GM21786 (cell line): Measurements from ENCODE around the gene MBNL2.
A peak's percentile ranks its signal among the peaks of the same experiment; 100 is the strongest.
"Not testable (repeated sequence)": the region's sequence is repeated elsewhere in the genome, so short reads cannot be mapped to it uniquely, and the experiment has no call there.

ENCODE experiments used
- ATAC-seq: cut with Tn5 transposase; IDR thresholded peaks from one replicate; pipeline ENCODE4 v1.9.1; 2021; ENCODE audit not compliant: unreplicated experiment

The MBNL2 gene

DNA sequence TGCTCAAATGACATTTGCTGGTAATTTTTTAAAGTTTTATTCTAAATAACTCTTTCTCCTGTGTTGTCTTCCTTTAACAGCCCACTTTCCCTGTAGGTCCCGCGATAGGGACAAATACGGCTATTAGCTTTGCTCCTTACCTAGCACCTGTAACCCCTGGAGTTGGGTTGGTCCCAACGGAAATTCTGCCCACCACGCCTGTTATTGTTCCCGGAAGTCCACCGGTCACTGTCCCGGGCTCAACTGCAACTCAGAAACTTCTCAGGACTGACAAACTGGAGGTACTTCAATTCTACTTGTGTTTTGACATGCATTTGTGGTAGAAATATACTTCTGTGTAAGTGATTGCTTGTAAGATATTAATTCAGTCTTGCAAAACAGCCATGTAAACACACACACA lies 120.8 kb downstream of the MBNL2 start:
- no peak for ATAC-seq

DNA sequence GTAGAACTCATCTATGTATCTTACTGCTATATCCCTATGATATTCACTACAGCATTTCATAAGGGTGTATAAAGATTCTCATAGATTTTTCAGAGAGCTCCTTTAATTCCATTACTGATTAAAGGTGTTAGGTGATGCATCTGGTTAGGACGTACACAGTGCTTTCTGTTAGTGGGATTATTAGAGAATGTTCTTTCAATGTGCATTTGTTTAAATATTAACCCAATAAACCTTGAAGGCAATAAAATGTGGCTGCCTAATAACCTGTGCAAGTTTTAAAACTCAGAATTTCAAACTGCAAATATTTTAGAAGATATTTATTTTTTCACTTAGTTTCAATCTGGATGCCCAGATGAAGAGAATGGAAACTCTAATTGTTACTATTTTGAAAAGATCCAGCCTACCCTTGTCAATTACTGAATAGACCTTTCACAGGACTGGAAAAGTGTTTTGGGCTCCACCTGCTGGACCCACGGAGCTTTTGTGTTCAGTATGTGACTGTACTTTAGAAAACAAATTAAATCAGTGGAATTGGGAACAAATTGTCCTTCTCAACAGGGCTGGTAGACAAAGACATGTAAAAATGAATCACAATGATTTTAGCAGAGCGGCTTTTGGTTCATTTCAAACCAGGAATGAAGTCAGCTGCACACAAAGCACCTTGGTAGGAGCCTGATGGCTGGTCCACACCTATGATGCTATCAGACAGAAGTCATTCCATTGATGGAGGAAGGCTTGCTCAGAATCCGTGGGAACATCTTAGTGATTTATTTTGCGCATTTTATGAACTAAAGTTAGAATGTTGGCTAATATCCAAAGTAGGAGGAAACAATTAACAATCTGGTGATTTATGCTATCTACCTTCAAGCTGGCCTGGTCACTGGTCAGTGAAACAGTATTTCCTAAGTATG lies 122.4 kb downstream of the MBNL2 start:
- ATAC-seq = peak; percentile 75

DNA sequence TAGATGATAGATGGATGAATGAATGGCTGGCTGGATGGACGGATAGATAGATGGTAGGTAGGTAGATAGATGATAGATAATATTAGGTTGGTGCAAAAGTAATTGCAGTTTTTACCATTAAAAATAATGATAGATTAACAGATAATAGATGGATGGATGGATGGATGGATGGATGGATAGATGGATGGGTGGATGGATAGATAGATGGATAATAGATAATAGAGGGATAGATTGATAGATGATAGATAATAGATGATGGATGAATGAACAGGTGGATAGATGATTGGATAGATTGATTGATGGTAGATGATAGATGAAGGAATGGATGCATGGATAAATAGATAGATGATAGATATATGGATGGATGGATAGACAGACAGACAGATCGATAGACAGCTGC lies 124.0 kb downstream of the MBNL2 start:
- ATAC-seq = no peak

DNA sequence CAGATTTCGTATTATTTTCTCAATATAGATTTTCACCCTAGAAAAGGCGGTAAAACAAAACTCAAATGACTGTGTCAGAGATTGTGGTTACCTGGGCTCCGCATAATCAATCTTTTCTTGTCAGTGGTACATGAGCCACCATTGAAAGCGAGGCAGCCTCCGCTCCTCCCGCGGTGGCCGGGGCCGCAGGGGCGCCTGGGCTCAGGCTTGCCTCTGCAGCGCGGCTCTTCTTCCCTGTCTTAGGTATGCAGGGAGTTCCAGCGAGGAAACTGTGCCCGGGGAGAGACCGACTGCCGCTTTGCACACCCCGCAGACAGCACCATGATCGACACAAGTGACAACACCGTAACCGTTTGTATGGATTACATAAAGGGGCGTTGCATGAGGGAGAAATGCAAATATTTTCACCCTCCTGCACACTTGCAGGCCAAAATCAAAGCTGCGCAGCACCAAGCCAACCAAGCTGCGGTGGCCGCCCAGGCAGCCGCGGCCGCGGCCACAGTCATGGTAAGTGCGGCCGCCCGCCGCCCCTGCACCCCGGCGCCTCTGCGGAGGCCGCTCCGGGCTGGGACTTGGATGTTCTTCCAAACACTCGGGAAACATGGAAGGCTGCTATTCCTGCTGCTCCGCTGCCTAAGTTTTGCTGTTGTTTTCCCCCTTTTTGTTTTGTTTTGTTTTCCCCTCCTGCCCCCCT lies 124.6 kb downstream of the MBNL2 start:
- ATAC-seq = no peak

DNA sequence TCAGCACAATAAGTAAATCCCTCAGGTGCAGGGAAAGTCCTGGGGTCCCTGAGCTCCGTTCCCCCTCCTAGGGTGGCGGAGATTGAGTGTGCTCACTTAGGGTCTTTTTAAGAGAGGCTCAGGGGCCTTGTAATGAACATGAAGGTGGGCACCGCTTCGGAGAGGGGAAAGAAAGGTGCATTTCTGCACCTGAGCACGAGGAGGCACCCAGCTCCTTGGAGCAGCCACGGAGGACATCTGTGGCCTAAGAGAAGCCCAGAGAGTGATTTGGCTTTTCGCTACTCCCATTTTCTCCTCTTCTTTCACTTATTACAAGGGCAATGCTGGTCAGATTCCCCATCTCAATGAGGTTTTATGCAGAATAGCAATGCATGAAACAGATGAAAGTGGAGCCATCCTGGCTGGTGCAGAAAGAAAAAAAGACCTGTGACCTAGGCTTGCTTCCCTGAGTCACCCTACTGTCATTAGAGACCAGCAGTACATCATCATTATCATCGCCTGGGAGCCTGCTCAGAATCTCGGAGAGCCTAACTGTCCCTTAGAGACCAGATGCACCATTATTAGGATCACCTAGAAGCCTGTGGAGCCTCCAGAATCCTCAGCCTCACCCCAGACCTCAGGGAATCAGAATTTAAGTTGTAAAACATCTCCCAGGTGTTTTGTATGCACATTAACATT lies 125.3 kb downstream of the MBNL2 start:
- no peak for ATAC-seq

DNA sequence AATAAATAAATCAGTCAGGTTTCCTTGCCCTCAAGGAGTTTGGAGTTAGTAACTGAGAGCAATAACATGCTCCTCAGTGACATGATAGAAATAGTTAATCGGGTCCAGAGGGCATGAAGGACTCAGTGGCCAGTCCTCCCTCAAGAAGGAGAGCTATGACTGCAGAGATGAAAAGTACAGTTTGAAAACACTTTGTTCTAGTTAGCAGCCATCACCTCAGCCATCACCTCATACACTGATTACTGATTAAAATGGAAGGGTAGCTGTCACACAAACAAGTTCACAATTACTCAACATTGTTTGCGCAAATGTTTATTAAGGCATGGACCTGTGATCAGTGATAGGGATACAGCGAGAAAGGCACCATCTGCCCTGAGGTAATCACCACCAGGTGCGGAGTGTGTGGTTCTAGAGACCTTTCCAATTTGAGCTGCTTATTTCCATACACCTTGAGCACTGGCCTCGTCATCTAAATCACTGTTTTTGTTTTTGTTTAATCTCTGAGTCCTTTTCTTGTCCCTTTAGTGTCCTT lies 126.5 kb downstream of the MBNL2 start:
- no peak for ATAC-seq

DNA sequence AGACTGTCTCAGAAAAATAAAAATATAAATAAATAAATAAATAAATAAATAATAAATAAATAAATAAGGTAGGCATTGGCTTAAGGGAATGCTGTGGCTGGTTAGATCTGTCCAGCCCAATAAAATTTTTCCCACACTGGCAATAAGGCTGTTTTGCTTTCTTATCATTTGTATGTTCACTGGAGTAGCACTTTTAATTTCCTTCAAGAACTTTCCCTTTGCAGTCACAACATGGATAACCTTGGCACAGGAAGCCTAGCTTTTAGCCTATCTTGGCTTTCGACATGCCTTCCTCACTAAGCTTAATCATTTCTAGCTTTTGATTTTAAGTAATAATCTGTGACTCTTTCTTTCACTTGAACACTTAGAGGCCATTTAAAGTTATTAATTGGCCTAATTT lies 129.9 kb downstream of the MBNL2 start:
- not testable (repeated sequence) for ATAC-seq

DNA sequence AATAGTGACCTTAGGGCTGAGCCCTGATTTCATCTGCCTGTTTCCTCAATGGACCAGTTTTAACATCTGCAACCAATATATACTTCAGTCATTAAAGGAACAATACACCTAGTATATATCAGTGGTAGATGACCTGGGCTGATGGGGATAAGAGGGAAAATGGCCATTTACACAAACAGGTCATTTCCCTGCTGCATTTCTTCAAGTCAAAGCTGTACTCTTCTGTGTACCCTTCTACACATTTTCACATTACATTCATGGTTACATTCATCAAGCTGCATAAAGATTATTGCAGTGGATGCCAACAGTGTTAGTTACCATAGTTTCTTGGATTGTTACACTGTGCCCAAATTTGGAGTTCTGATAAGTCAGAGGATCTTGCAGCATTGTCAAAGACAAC lies 130.7 kb downstream of the MBNL2 start:
- no peak for ATAC-seq

DNA sequence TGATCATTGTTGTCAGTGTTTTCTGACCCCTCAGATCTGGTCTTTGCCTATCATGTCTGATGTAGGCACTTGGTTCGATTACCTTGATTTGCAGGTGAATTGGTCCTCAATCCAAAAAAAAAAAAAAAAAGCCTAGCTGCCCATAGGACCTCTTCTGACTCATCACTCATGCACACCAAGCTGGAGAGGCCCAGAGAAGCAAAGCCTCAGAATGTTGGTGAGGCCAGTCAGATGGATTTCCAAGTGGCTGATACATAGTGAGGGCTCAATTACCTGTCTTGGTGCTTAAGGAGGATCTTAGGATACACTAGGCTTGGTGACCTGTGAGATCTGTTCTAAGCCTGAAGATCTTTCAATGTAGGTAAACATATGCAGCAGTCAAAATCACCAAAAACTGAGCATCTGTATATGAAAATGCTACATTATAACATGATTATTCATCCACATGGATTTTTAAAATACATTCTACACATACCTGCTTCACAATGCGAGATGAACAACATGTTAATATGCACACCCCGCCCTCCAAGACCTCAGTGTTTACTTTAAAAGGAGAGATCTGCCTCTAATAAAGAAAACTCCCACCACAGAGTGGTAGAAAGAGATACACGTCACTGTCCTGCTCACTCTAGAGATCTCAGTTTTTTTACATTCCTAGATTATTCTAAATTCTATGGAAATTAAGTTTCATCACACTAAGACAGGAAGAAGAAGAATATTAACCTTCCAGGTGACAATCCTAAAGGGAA lies 132.0 kb downstream of the MBNL2 start:
- no peak for ATAC-seq

DNA sequence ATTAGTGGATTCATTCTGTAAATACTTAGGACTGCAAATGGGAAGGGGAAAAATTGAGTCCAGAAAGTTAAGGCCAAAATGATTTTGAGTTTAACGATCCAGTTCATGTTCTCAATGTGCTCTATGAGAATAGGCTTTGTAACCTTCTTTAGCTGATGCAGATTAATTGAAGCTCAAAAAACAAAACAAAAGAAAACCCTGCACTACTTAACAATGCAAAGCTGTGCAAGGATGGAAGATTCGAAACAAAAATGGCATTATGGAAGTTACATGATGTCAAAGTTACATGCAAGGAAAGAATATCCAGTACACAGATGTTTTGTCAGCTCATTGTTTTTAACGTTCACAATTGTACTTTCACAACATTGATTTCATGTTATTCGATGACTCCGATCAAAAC lies 132.7 kb downstream of the MBNL2 start:
- no peak for ATAC-seq

DNA sequence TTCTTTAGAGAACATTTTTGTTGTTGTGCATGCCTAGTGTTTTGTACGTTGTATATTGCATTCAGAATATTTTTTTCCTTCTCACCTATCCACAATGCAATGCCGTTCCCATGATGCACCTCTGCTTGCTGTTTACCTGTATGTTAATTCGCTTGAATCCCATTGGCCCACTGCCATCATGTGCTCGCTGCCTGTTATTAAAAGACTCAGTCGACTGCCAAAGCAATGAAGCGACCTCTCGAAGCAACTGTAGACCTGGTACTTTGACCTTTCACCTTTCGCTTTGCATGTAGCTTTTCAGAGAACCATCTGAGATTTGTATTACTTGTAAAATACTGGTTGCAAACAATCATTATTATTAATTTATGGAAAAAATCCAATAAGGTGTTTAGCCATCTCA lies 134.5 kb downstream of the MBNL2 start:
- no peak for ATAC-seq

DNA sequence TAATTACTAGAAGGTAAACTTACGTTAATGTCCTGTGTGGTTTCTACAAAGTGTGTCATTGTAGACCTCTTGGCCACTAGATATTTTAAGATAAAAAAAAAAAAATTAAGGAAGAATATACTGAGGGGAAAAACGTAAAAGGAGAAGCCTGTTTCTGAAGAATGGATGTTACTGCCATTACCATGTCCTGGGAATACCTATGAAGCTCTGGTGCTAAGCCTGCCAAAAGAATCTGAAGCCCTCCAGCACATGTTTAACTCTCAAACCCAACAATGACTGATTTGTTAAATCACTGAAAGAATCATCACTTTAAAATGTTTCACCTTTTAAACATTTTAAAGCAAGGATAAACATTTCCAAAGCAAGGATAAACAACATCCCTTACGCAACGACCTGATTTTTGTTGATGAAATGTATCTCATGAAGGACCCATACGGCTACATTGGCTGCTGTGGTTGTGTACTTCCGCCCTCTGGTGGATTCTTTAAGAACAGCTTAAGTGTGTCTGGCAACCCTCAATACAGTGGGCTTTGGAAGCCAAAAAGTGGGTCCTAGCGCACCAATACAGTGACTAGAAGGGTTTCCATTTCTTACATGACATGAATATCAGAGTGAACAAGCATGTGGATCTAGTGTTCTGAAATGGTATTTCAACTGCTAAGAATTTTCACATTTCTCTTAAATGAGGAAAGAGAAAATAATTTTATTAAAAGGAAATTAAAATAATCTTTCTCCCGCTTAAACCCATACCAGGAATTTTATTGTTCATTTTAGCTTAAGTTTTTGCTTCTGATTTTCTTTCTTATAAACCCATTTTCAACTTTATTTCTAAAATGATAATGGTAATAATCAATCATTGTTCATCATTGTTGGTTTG lies 137.3 kb downstream of the MBNL2 start:
- peak; percentile 90 for ATAC-seq

DNA sequence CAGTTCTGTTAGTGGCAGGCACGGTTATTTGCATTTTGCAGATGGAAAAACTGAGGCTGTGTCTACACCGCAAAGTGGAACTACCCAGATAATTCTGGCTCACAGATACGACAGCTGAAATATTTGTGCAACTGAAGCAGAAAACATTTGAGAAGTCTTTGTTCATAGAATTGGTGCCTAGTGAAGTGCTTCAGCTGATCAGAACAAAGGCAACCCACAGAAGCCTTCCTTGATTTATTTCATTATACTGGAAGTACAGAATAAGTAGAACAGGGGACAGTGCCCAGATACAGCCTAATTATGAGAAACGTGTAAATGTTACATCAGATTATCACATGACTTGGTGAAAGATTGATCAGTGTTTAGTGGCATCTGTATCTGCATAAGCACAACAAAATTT lies 138.5 kb downstream of the MBNL2 start:
- no peak for ATAC-seq

DNA sequence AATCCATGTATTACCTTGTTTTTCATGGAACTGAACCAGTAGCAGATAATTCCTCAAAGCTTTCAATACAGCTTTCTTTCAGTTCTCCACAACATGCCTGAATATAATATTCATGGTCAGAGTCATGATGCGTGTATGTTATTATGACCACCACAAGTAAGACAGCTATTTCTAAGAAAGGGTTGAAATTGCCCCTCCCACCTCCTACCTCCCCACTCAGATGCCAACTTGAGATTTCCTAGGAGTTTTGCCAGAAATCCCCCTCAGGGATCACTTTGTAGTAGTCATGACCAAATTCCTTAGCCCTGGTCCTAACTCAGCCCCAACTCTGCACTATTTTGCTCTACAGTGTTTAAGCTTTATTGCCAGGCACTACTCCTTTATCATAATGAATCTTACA lies 141.9 kb downstream of the MBNL2 start:
- no peak for ATAC-seq

DNA sequence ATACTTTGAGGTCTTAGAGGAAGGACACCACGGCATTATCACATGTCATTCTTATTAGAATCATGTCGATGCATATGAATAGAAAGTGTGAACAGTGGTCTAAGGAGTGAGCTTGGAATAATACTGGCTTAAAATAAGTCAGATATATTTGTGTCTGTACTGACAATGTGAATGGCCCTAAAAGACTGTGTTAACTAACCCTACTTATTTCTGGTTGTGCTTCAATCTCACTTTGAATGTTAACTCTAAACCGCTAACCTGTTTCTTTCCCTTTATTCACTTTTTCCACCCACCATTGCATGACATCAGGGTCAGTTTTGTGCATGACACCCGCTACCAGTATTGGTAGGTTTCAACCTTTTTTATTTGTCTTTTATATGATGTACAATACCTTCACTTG lies 142.7 kb downstream of the MBNL2 start:
- ATAC-seq = no peak

DNA sequence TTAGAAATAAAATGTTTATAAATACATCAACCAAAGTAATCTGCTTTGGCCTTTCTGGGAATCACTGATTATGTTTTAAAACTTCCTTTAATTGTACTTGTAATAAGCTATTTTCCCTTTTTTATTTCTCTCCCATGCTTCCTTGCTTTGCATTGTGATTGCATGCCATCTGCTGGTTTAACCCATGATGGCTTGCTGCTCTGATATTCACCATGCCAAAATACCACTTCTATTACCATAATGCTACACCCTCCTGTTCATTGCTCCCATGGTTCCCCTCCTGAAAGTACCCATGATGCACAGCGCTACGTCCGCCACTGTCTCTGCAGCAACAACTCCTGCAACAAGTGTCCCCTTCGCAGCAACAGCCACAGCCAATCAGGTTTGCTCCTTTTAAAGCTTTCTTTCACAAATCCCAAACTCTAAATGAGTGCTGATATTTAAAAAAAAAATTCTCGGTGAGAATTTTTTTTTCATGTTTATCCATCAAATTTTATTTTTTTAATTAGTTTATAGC lies 144.1 kb downstream of the MBNL2 start:
- ATAC-seq = no peak

DNA sequence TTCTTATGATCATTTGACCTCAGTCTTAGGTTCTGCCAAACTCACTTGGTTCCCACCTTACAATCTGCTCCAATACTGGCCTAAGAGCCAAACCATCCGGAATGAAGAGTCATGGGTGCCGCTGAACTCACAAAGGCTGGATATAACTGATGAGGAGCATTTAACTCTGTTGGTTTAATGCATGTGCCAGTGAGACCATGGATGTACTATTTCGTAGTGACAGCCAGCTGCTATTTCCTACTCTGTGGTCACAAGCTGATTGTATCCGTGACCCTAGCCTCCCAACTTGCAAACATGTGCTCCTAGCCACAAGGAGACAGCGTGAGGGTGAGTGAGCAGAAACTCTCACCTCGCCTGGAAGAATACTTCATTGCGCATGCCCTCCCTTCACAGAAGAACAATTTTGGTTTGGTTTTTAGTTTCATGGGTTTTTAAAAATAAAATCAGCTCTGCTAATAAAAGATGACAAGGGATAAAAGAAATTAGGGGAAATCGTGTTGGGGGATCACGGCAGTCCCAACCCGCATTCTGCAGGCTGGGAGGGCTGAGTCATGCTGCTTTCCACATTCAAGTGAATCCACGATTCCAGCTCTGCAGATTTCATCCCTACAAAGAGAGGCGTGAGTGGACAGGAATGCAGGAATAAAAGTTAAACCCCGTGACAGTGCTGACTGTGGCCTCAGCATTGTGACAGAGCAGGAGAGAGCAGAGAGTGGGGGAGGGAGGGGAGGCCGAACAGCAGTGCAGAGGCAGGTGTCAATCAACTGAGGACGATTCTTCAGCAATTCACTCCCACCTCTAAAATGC lies 145.1 kb downstream of the MBNL2 start:
- ATAC-seq = peak; percentile 54

DNA sequence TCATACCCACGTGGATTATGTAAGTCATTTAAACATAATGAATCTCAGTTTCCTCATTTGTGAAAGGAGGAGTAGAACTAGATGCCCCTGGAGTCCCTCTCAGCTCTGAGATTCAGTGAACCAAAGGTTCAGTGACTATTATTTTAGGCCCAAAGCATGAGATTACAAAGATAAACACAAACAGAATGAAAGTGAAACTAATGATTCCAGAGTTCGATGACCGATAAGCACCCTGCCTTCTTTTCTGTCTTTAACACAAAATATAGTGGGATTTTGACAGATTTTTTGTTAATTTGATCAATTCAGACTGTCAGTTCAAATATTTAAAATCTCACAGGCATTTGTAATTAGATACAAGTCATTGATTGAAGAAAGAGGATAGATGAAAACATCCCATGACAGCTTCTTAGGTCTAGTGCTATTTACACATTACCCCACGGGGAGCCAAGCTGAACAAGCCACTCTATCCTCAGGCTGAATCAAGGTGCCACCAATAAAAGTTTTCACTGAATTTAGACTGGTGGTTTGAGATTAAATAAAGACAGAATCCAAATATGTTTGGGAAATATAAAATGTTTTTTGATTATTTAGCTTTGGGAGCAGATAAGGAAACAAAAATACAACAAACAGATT lies 147.2 kb downstream of the MBNL2 start:
- ATAC-seq = peak; percentile 40
